ENCODE data around the gene PTPRN. TPM values are rescaled to one million over a fixed set of nuclear protein-coding genes. Genes with fewer than 3 reads are reported as not detected.

PTPRN gene
- total RNA-seq, 2 donors from 2014 or later, result 0.44 to 1.1 TPM

DNA sequence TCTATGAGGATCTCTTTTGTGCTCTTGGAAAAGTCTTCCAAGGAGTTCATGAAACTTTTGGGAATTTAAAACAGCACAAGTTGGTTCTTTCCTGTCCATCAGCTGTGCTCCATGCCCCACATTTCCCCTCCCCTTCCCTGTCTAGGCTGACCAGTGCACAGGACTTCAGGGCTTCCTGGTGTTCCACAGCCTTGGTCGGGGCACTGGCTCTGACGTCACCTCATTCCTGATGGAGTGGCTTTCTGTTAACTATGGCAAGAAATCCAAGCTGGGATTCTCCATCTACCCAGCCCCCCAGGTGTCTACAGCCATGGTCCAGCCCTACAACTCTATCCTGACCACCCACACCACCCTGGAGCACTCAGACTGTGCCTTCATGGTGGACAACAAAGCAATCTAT is 38.2 kb downstream of the PTPRN start:
- Mint-ChIP-seq H3K27ac (peak overlapping the region; percentile 44), H3K36me3 (ENCODE audit: low read depth) (no peaks in the 10 kb centered on the region), H3K4me3 (no peak overlapping the region), H3K9me3 (no peaks in the 10 kb centered on the region), H3K27me3 (ENCODE audit: insufficient read depth) (peaks cover 31% of the 10 kb centered on the region), H3K4me1 (peaks cover 7% of the 10 kb centered on the region)
- H3K4me3 ChIP-seq (ENCODE audit: low read length), result no peak overlapping the region
- TF ChIP-seq, protein P1, sequence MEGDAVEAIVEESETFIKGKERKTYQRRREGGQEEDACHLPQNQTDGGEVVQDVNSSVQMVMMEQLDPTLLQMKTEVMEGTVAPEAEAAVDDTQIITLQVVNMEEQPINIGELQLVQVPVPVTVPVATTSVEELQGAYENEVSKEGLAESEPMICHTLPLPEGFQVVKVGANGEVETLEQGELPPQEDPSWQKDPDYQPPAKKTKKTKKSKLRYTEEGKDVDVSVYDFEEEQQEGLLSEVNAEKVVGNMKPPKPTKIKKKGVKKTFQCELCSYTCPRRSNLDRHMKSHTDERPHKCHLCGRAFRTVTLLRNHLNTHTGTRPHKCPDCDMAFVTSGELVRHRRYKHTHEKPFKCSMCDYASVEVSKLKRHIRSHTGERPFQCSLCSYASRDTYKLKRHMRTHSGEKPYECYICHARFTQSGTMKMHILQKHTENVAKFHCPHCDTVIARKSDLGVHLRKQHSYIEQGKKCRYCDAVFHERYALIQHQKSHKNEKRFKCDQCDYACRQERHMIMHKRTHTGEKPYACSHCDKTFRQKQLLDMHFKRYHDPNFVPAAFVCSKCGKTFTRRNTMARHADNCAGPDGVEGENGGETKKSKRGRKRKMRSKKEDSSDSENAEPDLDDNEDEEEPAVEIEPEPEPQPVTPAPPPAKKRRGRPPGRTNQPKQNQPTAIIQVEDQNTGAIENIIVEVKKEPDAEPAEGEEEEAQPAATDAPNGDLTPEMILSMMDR (conservative IDR thresholded peaks at IDR 0.05), result no peak
- peaks cover 7% of the 10 kb centered on the region for H3K27me3 ChIP-seq (ENCODE audit: control insufficient read depth, insufficient read depth, low read length, poor library complexity, severe bottlenecking)
- H3K9me3 ChIP-seq (ENCODE audit: control insufficient read depth, low read length), result no peaks in the 10 kb centered on the region
- 85 to 92% methylated on average over 2 of the region's 2 CpGs for WGBS, 2 experiments (ENCODE audit: insufficient coverage in 1 of 2, insufficient read length in 1 of 2)
- no peak overlapping the region for H3K9ac ChIP-seq (ENCODE audit: extremely low read depth, low read length, poor library complexity, severe bottlenecking)
- H3K4me1 ChIP-seq (ENCODE audit: control insufficient read depth, insufficient read depth, low read length), result peaks cover 8% of the 10 kb centered on the region
- H3K36me3 ChIP-seq (ENCODE audit: control insufficient read depth, insufficient read depth, low read length), result no peaks in the 10 kb centered on the region
- no peak for DNase-seq
- no peak overlapping the region for H3K27ac ChIP-seq (ENCODE audit: low read depth, low read length)

DNA sequence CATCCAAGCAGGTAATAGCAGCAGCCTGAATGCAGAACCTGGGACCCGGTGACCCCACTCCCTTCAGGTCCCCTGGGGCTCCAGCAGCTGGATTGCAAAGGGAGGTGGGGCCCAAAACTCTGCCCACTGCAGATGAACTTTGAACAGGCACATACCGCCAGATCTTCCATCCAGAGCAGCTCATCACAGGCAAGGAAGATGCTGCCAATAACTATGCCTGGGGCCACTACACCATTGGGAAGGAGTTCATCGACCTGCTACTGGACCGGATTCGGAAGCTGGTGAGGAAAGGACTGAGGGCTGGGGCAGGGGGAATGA is 39.2 kb downstream of the PTPRN start:
- H3K27me3 ChIP-seq (ENCODE audit: control insufficient read depth, insufficient read depth, low read length, poor library complexity, severe bottlenecking), result peaks cover 7% of the 10 kb centered on the region
- TF ChIP-seq, protein P1 (conservative IDR thresholded peaks at IDR 0.05), result no peak
- H3K4me3 ChIP-seq (ENCODE audit: low read length), result no peak overlapping the region
- no peak overlapping the region for H3K27ac ChIP-seq (ENCODE audit: low read depth, low read length)
- no peak for DNase-seq
- peaks cover 7% of the 10 kb centered on the region for H3K4me1 ChIP-seq (ENCODE audit: control insufficient read depth, insufficient read depth, low read length)
- H3K36me3 ChIP-seq (ENCODE audit: control insufficient read depth, insufficient read depth, low read length), result no peaks in the 10 kb centered on the region
- Mint-ChIP-seq H3K36me3 (ENCODE audit: low read depth) (no peaks in the 10 kb centered on the region), H3K27ac (no peak overlapping the region), H3K4me3 (no peak overlapping the region), H3K4me1 (peaks cover 7% of the 10 kb centered on the region), H3K9me3 (no peaks in the 10 kb centered on the region), H3K27me3 (ENCODE audit: insufficient read depth) (peaks cover 31% of the 10 kb centered on the region)
- no peaks in the 10 kb centered on the region for H3K9me3 ChIP-seq (ENCODE audit: control insufficient read depth, low read length)
- WGBS, 2 experiments (ENCODE audit: insufficient coverage in 1 of 2, insufficient read length in 1 of 2), result 88 to 100% methylated on average over 1 to 5 of the region's 5 CpGs
- no peak overlapping the region for H3K9ac ChIP-seq (ENCODE audit: extremely low read depth, low read length, poor library complexity, severe bottlenecking)

DNA sequence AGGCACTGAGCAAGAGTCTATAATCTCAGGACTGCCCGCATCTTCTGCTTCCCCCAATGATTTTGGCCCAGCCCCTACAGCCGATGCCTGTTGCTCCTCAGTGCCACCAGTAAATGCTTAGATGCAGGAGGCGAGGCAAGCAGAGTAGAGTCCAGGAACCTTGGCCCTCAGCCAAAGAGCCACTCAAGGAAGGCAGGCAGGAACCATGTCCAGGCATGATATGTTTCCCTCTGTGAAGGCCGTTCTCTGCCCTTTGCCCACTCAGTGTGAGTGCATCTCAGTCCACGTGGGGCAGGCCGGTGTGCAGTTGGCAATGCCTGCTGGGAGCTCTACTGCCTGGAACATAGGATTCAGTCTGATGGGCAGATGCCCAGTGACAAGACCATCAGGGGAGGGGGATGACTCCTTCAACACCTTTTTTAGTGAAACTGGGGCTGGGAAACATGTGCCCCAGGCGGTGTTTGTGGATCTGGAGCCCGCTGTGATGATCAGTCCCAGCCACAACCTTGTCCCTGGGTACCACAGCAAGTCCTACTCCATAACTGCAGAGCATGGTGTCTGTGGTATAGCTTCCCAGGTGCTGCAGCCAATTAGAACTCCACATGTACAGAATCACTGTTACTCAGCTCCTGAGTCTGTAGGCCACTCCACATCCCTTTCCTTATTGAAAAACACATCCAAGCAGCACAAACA is 39.7 kb downstream of the PTPRN start:
- TF ChIP-seq, protein P1 (conservative IDR thresholded peaks at IDR 0.05), result no peak
- no peaks in the 10 kb centered on the region for H3K36me3 Mint-ChIP-seq (ENCODE audit: low read depth)
- no peak for DNase-seq
- H3K27ac Mint-ChIP-seq, result no peak overlapping the region
- peaks cover 3% of the 10 kb centered on the region for H3K4me1 Mint-ChIP-seq
- WGBS, 2 experiments (ENCODE audit: insufficient coverage in 1 of 2, insufficient read length in 1 of 2), result 89% methylated on average over 7 to 8 of the region's 8 CpGs
- no peak overlapping the region for H3K4me3 Mint-ChIP-seq
- peaks cover 31% of the 10 kb centered on the region for H3K27me3 Mint-ChIP-seq (ENCODE audit: insufficient read depth)
- Histone ChIP-seq H3K27me3 (ENCODE audit: control insufficient read depth, insufficient read depth, low read length, poor library complexity, severe bottlenecking) (peaks cover 7% of the 10 kb centered on the region), H3K9ac (ENCODE audit: extremely low read depth, low read length, poor library complexity, severe bottlenecking) (no peak overlapping the region), H3K9me3 (ENCODE audit: control insufficient read depth, low read length) (no peaks in the 10 kb centered on the region), H3K4me1 (ENCODE audit: control insufficient read depth, insufficient read depth, low read length) (peaks cover 4% of the 10 kb centered on the region), H3K4me3 (ENCODE audit: low read length) (no peak overlapping the region), H3K36me3 (ENCODE audit: control insufficient read depth, insufficient read depth, low read length) (no peaks in the 10 kb centered on the region), H3K27ac (ENCODE audit: low read depth, low read length) (no peak overlapping the region)
- no peaks in the 10 kb centered on the region for H3K9me3 Mint-ChIP-seq

Data from endodermal cell (in vitro differentiated cells).